HL-60 (cell line): Measurements from ENCODE around the gene POLR3A.

ENCODE experiments used
- CTCF ChIP-seq: IDR thresholded peaks from one replicate; pipeline ENCODE4 v1.5.1; 2011; ENCODE audit warnings: low read length, control low read depth, inconsistent platforms; ENCODE audit not compliant: insufficient read depth
- POLR2AphosphoS5 ChIP-seq: IDR thresholded peaks from 2 replicates; pipeline ENCODE4 v1.6.1; 2012; ENCODE audit warnings: low read depth
- REST ChIP-seq: IDR thresholded peaks from 2 replicates; pipeline ENCODE4 v1.6.1; 2012; ENCODE audit warnings: low read depth; ENCODE audit not compliant: insufficient replicate concordance

DNA sequence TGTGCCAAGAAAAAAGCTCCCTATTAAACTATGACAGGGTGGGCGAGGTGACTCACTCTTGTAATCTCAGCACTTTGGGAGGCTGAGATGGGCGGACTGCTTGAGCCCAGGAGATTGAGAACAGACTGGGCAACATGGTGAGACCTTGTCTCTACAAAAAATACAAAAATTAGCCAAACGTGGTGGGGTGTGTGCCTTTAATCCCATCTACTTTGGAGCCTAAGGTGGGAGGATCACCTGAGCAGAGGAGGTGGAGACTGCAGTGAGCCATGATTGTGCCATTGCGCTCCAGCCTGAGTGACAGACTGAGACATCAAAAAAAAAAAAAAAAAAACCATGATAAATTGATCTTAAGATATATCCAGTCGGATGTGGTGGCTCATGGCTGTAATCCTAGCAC is 11.5 kb downstream of the POLR3A start:
- TF ChIP-seq REST (no peak), CTCF (no peak), POLR2AphosphoS5 (no peak)
